NCI-H2107 treated with DMSO at 0.1 percent for 48 hours (cell line): ENCODE results near the gene WASL.
"Not testable (repeated sequence)": the region's sequence is repeated elsewhere in the genome, so short reads cannot be mapped to it uniquely, and the experiment has no call there.

ENCODE experiments used
- DNase-seq: peaks from one replicate; lab custom pipeline; 2025; ENCODE audit not compliant: unreplicated experiment; lab: John Stamatoyannopoulos, UW

Gene WASL

DNA sequence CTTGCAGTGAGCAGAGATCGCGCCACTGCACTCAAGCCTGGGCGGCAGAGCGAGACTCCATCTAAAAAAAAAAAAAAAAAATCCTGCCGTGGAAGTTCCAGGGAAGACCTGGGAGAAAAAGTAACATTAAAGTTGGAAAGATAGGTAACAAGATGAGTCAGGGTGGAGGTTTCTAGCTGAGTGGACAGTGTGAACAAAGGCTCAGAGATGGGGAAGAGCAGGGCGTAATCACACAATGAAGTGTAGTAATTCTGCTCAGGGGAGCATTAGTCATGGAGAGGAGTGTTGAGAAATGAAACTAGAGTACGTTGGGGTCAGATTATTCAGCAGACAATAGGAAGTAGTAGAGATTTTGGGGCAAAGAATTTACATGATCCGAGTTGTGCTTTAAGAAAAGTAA, 21.6 kb upstream of the WASL start:
- no peak for DNase-seq

DNA sequence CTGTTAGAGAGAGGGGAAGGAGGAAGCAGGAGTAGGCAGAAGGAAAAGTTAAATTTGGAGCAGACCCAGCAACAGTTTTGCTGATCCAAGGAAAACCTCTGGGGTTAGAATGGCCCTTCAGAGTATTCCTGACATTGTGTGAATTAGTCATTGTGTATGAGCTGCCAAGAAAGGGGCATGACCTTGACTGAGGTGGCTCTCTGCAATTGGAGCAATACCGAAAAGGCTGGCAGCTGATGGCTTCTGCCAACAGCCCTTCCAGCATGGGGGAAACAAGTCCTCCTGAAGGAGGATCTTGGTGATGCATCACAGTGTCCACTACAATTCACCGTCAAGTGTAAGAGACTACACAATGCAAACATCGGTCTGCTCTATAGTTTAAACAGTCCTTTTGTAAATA, 20.6 kb upstream of the WASL start:
- no peak for DNase-seq

DNA sequence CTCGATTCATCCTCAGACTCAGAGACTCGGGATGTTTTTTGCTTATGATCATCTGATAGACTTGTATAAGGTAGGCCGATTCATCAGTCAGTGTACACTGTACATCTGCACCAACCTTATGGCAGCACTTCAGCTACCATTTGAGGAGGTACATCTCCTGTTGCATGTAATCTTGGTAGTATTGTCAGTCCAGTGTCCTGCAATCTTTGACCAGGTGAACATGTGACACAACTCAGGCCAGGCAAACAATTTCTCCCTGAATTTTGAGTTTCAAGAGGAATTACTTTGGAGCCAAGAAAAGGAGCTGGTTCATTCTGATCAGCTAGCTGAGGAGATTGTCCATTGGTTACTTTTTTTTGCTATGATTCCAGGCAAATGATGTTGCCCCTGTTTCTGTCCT, 19.7 kb upstream of the WASL start:
- DNase-seq, result no peak

DNA sequence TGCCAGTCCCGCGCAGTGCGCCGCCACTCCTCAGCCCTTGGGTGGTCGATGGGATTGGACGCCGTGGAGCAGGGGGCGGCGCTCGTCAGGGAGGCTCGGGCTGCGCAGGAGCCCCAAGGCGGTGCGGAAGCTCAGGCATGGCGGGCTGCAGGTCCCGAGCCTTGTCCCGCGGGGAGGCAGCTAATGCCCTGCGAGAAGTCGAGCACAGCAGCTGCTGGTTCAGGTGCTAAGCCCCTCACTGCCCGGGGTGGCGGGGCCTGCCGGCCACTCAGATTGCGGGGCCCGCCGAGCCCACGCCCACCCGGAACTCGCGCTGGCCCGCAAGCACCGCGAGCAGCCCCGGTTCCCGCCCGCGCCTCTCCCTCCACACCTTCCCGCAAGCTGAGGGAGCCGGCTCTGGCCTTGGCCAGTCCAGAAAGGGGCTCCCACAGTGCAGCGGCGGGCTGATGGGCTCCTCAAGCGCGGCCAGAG, 14.4 kb upstream of the WASL start:
- DNase-seq, result no peak

DNA sequence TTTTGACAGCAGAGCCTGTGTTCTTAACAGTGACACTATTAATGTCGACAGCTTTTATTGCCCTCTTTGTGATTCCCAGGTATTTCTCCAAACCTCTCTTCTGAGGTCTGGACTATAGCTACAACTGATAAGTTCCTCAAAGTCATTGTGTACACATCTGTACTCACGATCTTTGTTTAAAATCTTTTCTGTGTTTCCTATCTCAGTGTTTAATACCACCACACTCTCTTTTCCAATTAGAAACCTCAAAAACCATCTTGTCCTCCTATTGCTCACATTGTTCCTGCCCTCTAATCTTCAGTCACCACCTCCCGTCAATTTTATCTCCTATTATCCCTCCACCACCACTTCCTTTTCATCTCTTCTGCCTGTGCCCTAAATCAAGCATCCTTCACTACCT, 12.9 kb upstream of the WASL start:
- DNase-seq, result no peak

DNA sequence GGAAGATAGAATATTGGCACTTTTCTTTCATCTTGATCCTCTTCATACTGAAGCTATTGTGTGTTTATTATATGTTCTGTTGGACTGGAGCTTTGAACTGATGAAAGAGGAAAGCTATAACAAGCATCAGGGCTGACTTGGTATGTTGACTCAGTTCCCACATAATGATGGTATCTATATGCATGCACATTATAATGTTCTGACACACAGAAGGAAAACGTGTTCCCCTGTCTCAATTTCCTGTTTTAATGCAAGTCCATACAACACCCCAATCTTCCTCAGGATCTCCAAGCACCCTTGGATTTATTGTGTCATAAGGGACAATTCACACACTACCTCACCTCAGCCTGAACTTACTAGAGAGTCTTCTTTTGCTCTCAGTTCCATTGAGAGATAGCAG, 8.3 kb upstream of the WASL start:
- DNase-seq, result no peak

DNA sequence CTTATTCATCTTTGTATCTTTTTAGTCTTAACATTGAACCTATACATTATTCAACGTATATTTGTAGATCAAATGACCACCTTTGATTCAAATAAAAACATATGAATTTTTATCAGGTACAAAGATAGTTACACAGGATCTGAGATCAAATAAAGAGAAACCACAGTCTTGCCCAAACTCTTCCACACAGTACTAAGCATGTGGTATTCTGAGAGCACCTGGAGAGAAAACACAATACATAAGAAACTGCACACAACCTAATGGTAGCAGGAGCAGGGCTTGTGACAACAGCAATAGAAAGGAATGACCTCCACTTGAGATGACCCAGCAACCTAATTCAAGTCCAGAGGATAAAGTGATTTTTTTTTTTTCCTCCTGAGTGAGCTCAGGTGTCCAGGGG, 6.5 kb upstream of the WASL start:
- DNase-seq, result peak; percentile 31

DNA sequence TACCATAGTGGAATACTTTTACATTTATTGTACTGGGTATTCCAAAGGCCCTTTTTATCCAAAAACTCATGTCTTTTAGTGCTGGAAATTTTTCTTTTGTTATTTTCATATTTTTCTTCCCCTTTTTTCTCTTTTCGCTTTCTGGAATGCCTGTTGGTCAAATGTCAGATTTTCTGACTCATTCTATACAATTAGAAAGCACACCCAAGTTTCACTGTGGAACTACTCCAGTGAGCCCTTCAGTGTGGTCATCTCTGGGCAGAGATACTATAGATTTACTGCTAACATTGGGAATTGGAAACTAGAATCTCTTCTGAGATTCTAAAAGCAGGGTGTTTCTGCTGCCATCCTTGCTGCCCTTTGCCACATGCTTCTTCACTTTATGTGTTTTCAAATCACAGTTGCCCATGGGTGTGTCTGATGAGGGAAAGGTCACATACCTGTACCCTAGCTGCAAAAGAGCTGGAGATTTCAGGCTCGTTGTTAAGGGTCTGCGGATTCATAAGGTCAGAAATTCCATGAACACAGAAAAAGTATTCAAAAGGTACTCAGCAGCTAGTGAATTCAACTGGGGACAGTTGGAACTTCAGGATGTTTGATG, 5.6 kb upstream of the WASL start:
- no peak for DNase-seq

DNA sequence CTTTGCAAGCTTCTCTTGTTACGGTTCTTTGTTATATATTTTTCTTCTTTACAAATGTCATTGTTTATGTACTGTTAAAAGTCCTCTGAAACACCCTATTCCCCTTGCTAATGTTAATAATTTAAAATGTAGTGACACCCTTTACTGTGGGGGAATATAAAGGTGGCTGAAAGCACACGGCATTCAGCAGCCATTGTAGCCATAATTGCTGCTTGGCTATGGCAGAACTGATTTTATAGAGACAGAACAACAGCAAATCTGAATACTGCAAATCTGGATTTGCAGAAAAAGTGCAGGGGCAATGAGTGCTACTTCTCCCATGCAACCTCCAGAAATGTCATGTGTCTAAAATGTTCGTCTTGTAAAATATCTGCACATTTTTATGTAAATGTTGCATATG, 3.7 kb upstream of the WASL start:
- DNase-seq, result peak; percentile 28

DNA sequence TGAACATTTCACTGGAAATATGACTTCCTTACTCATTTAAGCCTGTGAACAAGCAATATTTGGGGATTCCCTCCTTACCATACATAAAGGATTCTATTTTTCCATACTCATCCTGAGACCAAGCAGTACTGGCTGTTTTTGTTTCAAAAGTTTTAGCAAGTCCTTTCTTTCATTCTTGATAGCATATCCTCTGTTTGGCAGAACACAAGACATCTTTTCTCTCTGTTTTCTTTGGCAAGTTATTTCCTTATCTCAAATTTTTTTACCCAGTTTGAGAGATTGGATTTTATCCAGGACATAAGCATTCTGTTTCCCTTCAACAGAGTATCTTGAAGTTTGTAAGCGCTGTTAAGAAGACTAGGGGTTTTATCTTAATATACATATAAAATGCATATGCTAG, 3.0 kb upstream of the WASL start:
- DNase-seq, result no peak

DNA sequence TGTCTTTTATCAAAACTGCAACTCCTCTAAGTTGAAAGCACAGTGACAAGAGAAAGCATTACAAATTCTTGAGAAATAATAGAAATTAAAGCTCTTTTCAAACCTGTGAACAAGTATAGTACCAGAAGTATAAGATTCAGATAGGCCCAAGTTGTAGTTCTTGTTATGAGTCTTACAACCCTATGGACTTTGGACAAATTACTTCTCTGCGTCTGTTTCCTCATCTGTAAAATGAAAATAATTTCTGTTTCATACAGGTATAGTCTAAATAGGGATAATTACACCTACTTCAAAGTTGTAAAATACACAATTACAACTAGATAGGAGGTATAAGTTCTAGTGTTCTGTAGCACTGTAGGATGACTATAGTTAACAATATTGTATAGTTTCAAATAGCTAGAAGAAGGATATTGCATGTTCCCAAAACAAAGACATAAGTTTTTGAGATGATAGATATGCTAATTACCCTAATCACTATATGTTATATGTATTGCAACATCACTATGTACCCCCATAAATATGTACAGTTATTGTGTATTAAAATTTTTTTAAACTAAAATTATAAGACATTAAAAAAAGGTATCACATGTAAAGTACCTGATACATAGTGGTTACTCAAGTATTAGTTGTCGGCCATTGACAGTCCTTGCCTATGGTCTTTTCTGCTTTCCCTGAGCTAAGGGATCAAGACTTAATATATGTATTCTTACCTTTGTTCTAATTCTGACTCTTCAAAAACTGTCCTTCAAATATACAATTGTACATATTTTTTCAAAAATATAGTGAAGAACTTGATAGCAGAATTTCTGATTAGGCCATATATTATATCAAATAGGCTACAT, 1.8 kb upstream of the WASL start:
- DNase-seq, result peak; percentile 60

DNA sequence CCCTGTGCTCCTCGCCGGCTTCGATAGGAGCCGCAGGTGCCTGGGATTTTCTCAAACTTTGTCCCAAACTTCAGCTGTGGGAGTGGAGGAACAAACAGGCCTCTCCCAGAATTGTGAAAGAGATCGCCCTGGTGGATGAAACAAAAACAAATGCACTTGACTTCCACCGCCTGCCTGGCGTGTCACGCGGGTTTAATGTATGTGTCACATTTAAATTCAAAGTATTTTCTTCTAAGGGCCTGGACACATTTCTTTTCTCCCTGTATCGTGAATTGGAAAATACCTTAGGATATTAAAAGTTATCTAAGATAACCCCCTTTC, 694 bp upstream of the WASL start:
- peak; percentile 78 for DNase-seq

DNA sequence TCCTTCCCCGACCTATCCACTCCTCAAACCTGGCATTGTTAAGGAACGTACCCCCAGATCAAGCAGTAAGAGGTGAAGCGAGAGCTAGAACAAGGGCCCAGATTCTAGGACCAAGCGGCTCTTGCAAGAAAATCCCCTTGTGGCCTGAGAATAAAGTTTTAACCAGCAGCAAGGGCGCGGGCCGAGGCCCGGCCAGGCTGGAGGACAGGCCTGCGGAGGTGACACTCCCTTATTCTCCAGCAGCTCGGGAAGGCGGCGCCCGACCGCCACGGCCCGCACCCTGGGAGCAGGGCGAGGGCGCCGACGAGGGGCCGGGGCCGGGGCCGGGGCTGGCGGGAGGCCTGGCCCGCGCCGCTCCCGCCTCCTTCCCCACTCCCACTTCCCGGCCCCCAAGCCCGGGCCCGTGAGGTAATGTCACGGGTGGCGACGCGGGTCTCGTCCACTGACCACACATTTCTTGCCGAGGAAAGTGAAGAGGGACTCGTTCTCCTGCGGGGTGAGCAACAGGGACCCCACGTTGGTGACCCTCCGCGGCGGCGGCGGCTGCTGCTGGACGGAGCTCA, 551 bp downstream of the WASL start:
- DNase-seq, result no peak

DNA sequence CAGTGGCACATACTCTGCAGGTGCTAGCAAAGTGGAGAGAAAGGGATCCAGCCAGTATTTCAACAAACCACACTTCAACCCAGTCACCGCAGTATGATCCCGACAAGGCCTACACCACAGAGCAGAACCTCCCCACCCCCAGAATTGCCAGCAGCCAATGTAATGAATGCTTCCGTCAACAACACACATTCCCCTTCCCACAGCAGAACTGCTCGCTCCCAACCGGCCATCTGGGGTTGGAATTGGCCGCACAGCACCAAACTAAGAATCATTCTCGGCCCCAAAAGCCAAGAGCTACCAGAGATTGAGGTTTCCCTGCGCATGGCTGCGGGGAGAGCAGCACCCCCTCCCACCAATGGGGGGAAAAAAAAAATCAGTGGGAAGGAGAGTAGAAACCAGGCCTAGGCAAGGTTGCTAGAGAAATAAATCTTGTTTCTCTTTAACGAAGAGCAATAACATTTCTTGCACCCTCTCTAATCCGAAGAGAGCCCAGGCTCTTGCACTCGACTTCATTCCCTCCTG, 1.1 kb downstream of the WASL start:
- peak; percentile 90 for DNase-seq

DNA sequence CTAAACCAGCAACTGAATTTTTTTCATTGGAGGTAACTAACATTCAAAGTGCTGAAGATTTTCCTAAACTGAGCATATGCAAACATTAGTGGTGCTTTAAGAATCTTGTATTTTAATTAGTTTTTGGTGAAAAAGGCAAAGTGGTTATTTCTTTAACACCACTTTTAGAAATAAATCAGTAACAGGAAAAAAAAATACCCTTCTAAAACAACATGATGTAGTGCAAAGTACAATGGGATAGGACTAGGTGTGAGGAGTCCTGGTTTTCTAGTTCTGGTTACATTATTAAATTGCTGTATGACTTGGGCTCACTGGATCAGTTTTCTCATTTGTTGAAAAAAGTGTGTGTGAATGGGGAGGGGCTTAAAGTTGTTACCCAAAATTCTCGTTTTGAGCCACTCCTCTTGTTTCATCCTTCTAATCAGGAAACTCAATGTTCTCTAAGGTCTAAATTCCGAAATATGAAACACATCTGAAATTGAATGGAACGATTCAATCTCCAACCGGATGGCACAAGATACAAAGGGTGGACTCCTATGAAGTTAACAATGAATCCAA, 1.8 kb downstream of the WASL start:
- DNase-seq, result peak; percentile 49

DNA sequence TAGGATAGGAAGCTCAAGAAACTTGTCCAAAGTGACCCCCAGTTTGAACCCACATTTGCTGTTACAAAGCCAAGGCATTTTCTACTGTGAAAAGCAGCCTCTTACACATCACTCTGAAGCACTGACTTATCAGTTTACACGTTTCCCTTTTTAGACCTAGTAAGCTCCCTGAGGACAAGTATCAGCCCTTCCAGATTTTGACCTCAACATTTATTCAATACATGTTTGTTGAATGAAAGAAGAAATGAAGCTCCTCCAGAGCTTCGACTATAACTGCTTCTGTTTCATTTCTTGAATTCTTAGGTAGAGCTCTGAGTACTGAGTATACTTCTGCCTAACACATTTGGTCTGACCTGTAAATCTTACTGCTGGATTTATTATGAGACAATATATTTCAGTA, 2.7 kb downstream of the WASL start:
- DNase-seq, result no peak

DNA sequence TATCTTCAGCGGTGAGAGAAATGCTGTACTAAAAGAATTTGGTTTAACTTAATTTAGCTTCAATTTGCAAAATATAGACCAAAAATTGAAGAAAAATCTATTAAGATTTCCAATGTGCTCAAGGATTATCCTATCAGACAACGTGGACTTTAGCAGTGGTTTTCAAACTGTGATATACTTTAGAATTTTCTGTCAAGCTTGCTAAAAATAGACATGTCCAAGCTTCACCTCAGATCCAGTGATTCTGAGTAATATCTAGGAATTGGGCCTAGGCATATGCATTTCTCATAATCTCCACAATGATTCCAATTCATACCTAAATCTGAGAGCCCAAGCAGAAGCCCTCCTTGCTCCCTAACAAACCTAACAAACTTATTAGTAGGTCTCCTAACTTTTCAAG, 3.4 kb downstream of the WASL start:
- DNase-seq, result no peak

DNA sequence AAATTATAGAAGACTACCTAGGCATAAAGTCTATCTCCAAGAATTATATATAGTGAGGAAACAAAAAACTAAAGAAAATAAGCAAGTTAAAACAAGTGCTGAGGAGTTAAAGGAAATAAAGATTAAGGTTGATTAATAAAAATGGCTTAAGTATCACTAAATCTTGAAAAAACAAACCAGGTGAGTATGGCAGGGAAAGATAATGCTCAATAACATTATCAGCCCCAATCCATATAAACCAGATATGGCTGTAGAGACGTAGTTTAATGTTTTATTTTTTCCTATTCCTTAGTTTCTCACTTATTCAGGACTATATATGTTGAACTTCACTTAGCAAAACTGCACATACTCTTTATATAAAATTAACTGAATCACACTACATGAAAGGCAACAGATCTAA, 4.4 kb downstream of the WASL start:
- no peak for DNase-seq

DNA sequence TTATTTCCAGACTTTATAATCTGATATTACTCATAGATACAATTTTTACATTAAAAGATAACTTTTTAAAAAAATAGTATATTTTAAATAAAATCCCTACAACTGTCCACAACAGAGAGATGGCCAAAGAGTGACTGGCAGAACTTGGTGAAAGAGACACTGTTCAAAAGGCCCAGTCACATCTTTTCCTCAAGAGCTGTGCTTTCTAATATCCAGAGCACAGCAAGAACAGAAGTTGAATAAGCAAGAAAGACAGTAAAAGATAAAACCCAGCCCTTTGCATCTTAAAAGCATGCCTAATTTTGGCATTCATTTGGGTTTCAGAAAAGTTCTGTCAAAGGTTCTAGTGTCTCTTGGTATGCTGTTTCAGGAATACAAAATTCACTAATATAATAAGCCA, 6.9 kb downstream of the WASL start:
- no peak for DNase-seq

DNA sequence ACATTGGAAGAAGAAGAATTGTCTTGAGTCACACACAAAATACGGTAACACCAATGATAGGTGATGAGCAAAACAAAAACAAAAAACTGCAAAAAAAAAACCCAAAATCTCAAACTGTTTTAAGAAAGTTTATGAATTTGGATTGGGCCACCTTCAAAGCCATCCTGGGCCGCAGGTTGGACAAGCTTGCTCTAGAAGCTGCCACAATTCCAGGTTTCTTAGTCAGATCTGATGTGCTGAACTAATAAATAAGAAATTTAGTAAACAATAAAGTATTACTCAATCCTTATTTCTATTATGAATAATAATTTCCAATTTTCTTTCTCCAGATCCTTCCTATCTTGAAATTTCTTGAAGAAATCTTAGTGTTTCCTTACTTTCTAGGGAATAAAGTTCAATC, 10.0 kb downstream of the WASL start:
- DNase-seq, result no peak

DNA sequence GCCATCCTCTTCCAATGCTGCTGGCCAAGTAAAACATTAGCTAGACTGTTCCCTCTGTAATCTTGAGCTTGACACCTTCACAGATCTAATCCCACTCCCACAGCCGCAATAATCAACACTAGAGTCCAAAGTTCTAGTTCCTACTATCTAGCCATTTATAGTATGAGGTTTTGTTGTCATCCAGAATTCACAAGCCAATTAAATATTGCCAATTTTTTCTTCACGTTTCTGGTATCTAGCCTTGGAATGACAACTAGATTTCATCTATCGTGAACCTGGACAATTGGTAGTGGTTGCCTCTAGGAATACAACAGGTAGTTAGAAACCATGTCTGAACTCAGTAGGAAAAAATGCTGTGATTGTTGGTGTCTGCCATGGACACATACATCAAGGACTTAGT, 10.4 kb downstream of the WASL start:
- DNase-seq, result no peak

DNA sequence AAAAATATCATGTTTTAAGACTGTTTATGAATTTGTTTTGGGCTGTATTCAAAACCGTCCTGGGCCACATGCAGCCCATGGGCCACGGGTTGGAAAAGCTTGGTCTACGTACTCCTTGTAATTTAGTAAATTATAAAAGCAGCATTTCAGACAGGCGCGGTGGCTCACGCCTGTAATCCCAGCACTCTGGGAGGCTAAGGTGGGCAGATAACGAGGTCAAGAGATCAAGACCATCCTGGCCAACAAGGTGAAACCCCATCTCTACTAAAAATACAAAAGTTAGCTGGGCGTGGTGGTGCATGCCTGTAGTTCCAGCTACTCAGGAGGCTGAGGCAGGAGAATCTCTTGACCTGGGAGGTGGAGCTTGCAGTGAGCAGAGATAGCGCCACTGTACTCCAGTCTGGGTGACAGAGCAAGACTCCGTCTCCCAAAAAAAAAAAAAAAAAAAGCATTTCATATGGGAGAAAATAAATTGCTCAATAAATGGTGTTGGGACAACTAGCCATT, 11.6 kb downstream of the WASL start:
- not testable (repeated sequence) for DNase-seq
